HG02852 (cell line): ENCODE data around the gene SDK1.
"Not testable (repeated sequence)": the region's sequence is repeated elsewhere in the genome, so short reads cannot be mapped to it uniquely, and the experiment has no call there.

Source experiments
- ATAC-seq: cut with Tn5 transposase; IDR thresholded peaks from one replicate; pipeline ENCODE4 v1.9.1; 2021; ENCODE audit warnings: mild to moderate bottlenecking, moderate library complexity; ENCODE audit not compliant: unreplicated experiment

Gene SDK1

DNA sequence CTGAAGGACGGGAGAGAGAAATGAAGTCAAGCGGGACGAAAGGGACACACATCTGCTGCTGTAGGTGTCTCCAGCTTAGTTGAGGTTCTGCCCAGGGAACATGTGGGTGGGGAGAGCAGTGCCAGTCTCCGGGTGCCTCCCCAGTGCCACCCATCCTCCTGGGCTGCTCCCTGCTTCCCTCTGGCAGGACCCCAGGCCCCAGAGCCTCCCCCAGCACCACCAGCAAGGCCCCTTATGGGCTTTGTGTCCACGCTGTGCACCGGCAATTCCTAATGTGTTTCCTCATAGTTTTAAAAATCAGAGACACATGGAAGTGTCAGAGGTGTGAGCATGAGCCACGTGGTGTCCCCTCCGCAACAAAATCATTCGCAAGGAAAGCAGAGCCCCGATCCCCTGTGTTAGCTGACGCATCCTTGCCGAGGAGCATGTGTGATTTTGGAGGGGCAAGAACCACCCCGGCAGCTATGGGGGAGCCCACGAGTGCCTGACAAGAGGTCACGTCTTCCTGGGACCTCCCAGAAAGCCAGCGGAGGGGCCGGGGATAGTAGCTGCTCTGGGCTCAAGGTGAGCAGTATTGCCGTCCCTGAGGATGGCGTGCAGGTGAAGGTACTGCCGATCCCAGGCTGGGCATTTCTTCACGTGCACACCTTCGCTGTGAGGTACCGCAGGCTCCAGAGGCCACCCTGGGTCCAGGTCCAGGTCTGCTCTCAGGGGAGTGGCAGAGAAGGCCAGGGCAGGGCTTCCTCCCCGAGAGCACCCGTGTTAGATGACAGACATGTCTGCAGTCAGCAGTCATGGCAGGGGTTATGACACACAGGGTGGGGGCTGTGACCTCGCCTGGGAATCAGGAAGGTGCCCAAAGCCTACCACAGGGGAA, 932.8 kb downstream of the SDK1 start:
- ATAC-seq: no peak

- no peak for ATAC-seq
These were observed 933.4 kb downstream of the SDK1 start for GRCh38 chr7:4234498-4234855.

- ATAC-seq: no peak
These were observed 933.8 kb downstream of the SDK1 start for GRCh38 chr7:4234886-4235285.

DNA sequence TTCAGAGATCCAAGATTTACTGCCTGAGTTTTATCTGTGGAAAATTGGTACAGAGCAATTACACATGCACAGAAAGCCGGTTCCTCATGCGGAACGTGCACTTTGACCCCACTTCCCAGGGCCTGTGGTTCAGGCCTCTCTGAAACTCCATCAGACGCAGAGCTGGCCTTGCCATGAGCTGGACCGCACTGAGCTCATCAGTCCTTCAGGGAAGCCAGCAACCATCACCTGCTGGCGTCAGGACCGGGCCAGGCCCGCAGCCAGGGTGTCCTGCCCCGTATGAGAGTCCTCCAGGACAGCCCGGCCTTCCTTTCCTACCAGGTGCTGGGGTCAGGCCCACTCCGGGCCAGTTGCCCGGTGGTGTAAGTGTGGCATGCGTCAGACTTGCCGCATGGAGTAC, 934.5 kb downstream of the SDK1 start:
- ATAC-seq: no peak

GRCh38 chr7:4236389-4236788, 935.3 kb downstream of the SDK1 start:
- no peak for ATAC-seq

GRCh38 chr7:4236873-4237272, 935.8 kb downstream of the SDK1 start:
- ATAC-seq: not testable (repeated sequence)

- ATAC-seq: no peak
These were observed 936.5 kb downstream of the SDK1 start for GRCh38 chr7:4237296-4238235.

- no peak for ATAC-seq
These were observed 937.8 kb downstream of the SDK1 start for GRCh38 chr7:4238861-4239260.

- ATAC-seq: no peak
These were observed 939.0 kb downstream of the SDK1 start for GRCh38 chr7:4240042-4240441.

DNA sequence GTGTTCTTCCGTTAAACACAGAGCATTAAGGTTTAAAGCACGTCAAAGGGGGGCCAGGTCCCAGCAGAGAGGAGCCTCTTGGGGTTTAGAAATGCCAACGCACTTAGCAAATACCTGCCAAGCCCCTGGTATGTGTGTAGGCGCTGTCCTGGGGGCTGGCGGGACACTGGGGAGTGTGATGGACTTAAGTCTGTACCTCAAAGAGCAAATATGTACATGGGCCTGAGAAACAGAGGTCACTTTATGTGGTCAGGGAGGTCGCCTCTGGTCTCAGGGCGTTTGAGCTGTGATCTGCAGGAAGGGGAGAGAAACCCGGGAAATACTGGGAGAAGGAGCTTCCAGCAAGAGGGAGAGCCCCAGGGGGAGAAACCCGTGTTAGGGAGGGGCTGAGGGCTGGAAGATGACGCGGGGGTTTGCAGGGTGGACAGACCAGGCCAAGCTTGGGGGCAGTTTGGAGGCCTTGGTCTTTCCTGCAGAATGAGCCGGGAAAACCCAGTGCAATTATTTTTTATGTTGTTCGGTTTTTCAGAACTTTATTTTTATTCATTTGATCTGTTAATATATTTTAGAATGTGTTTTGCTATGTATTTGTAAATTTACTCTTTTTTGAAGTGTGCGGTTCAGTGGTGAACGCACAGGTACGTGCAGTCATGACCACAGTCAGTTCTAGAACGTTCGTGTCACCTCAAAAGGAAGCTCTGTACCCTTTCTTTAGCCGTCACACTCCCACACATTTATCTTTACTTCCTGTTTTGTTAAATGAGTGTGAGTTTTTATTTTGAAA, 939.7 kb downstream of the SDK1 start:
- ATAC-seq: no peak

DNA sequence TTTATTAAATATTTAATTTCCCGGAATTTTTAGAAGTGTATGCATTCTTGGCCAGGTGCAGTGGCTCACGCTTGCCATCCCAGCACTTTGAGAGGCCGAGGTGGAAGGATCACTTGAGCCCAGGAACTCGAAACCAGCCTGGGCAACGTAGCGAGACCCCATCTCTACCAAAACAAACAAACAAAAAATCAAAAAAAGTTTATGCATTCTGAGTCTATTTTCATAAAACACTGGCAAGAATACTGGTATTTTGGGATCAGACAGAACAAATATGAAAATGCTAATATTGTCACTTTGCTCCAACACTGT, 940.2 kb downstream of the SDK1 start:
- no peak for ATAC-seq

DNA sequence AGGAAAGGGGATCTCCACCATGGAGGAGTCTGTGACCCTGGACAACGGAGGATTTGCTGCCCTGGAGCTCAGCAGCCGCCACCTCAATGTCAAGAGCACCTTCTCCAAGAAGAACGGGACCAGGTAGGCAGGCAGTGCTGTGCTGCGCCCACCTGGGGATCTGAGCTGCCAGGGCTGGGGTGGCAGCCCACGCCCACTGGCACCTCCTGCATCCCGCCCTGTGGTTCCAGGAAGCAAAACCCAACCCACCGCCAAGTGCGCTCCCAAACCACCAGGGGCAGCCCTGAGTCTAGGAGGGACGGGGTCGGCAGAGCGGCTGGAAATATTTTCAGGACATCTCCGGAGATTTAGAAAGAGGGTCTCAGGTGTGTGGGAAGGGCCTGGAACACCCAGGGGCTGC, 940.7 kb downstream of the SDK1 start:
- no peak for ATAC-seq

DNA sequence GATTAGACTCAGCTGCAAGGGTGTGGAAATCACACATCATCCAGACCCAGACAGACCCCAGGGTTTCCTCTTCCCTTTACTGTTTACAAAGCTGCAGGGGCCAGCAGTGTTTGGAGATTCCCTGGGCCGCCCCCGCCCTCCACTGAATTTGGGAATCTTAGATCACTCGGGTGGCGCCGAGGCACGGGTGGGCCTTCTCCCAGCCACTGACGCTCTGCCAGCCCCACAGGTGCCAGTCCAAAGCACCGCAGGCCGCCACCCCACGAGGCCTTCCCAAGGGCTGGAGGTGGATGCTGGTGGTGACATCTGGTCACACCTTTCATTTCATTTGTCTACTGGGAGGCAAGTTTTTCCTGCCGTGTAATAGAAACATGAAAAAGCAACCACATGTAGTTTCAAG, 941.7 kb downstream of the SDK1 start:
- ATAC-seq: no peak

- no peak for ATAC-seq
These were observed 943.0 kb downstream of the SDK1 start for GRCh38 chr7:4244041-4244440.

DNA sequence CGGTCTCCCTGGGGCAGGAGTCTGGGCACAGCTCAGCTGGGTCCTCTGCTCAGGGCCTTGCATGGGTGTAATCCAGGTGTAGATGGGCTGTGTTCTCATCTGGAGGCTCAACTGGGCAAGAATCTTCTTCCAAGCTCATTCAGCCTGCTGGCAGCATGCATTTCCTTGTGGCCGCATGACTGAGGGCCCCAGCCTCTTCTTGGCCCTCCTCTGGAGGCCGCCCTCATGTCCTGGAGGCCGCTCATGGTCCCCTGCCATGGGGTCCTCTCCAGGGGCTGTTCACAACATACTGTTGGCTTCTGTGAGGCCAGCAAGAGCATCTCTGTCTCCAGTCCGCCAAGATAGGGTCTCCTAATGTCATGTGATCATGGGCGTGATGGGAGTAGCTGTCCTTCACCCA, 943.6 kb downstream of the SDK1 start:
- ATAC-seq: no peak

DNA sequence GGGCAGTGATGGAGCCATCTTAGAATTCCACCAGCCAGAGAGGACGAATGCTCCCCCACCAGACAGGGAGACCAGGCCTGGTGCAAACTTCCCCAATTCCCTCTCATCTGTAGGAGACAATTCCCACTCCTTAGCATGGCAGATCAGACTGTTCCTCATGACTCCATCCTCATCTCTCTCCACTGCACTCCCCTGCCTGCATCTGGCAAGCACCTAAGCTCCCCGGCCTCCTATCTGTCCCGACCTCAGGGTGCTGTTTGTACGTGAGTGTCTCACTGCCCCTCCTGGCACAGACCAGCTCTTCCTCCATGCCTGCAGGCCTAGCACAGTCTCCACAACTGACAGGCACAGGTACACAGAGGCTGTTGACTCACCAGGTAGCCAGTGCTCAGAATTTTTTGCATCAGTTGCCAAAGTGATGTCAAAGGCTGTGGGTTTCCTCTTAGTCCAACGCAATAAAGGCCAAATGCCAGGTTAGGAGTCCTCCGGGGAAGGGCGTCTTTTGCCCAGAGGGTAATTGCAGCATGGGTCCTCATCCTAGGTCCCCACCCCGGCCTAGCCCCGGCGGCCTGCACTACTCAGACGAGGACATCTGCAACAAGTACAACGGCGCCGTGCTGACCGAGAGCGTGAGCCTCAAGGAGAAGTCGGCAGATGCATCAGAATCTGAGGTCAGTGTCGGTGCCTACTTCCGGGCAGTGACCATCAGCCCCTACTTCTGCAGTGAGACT, 944.2 kb downstream of the SDK1 start:
- ATAC-seq: no peak

DNA sequence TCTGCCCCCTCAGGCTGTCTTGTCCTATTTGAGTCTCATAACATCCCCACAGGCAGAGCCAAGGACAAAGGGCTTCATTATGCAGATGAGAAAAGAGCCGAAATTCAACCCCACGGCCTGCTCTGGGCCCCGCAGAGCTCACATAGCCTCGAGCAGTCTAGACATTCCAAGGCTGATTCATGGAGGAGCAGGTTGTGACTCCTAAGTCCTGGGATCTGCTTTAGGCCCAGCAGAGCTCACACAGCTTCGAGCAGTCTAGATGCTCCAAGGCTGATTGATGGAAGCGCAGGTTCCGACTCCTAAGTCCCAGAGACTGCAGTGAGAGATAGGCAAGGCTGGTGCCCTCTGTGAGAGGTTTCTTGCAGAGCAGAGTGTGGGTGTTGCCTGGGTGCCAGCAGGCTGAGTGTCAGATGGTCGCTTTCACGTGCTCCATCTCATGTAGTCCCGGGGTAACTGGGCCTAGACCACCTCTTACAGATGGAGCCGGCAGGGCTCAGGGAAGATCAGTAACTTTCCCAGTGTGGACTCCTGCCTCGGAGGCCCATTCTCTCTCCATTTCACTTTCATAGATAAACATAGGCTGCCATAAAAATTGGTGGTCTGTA, 944.9 kb downstream of the SDK1 start:
- ATAC-seq: no peak

- no peak for ATAC-seq
These were observed 945.5 kb downstream of the SDK1 start for GRCh38 chr7:4246536-4246935.

- ATAC-seq: no peak
These were observed 946.2 kb downstream of the SDK1 start for GRCh38 chr7:4247106-4247876.

GRCh38 chr7:4248295-4248694, 947.2 kb downstream of the SDK1 start:
- no peak for ATAC-seq
